GM21390 (cell line): ENCODE data around the gene MRGPRX2.

ENCODE experiments used
- ATAC-seq: cut with Tn5 transposase; IDR thresholded peaks from one replicate; pipeline ENCODE4 v1.9.1; 2021; ENCODE audit not compliant: unreplicated experiment

Gene MRGPRX2

DNA sequence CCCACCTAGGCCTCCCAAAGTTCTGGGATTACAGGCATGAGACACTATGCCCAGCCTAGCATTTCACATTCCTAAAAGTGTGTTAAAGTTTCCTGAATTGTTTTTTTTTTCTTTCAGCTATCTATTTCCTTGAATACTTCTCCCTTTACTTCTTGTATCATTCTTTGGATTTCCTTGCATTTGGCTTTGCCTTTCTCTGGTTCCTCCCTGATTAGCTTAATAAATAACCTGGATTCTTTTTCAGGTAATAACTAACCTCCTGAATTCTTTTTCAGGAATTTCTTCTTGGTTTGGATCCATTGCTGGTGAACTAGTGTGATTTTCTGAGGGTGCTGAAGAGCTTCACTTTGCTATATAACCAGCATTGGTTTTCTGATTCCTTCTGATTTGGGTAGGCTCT, 47.9 kb downstream of the MRGPRX2 start:
- ATAC-seq, result no peak
